K562 (cell line): ENCODE measurements around the gene ZNF438. TPM values are rescaled to one million over a fixed set of nuclear protein-coding genes. Genes with fewer than 3 reads are reported as not detected.

Experiments
- ARHGAP35 ChIP-seq: fragments of 450-650 bp; IDR thresholded peaks from 2 replicates; pipeline ENCODE4 v1.6.1; 2018; ENCODE audit not compliant: partially characterized antibody
- ATF1 ChIP-seq, 2 experiments: fragments of 450-650 bp in 1 of 2; IDR thresholded peaks; 2 replicates each; pipeline ENCODE4 v1.6.1; 2016; ENCODE audit warnings: missing compliant biosample characterization in 1 of 2, missing genetic modification characterization in 1 of 2
- CBFA2T3 ChIP-seq: fragments of 450-650 bp; IDR thresholded peaks from 2 replicates; pipeline ENCODE4 v1.6.1; 2017
- CSDE1 ChIP-seq, 2 experiments: fragments of 450-650 bp; IDR thresholded peaks; 2 replicates each; pipeline ENCODE4 v1.6.1; 2016; ENCODE audit warnings: mild to moderate bottlenecking in 1 of 2
- DPF2 ChIP-seq: fragments of 450-650 bp; IDR thresholded peaks from 2 replicates; pipeline ENCODE4 v1.6.1; 2016
- ESRRA ChIP-seq: fragments of 450-650 bp; IDR thresholded peaks from 2 replicates; pipeline ENCODE4 v1.6.1; 2014; ENCODE audit warnings: low read depth, mild to moderate bottlenecking, moderate library complexity, borderline replicate concordance
- GATA2 ChIP-seq: sonication (generic); formaldehyde crosslinking; IDR thresholded peaks from 2 replicates; pipeline ENCODE4 v1.4.0; 2020; ENCODE audit warnings: mild to moderate bottlenecking, missing genetic modification reagents
- HBP1 ChIP-seq: fragments of 450-650 bp; formaldehyde crosslinking; IDR thresholded peaks from 2 replicates; pipeline ENCODE4 v1.4.0; 2022; ENCODE audit warnings: missing genetic modification characterization
- ILF3 ChIP-seq: fragments of 450-650 bp; IDR thresholded peaks from 2 replicates; pipeline ENCODE4 v1.6.1; 2018; ENCODE audit warnings: antibody characterized with exemption, mild to moderate bottlenecking, moderate library complexity, borderline replicate concordance
- MTA3 ChIP-seq: fragments of 450-650 bp; formaldehyde crosslinking; IDR thresholded peaks from 2 replicates; pipeline ENCODE4 v1.6.1; 2017; ENCODE audit warnings: mild to moderate bottlenecking, borderline replicate concordance
- MTF1 ChIP-seq: fragments of 250-450 bp; sonication (Bioruptor Pico); IDR thresholded peaks from 2 replicates; pipeline ENCODE4 v1.9.0; 2021; ENCODE audit warnings: moderate library complexity, mild to moderate bottlenecking, inconsistent platforms, borderline replicate concordance
- NFIC ChIP-seq: fragments of 450-650 bp; IDR thresholded peaks from 2 replicates; pipeline ENCODE4 v1.6.1; 2017; ENCODE audit warnings: mild to moderate bottlenecking, inconsistent platforms
- NFIX ChIP-seq: fragments of 250-450 bp; sonication (Bioruptor Pico); IDR thresholded peaks from 2 replicates; pipeline ENCODE4 v1.4.0; 2020; ENCODE audit warnings: low read depth, mild to moderate bottlenecking, moderate library complexity
- PHF8 ChIP-seq: fragments of 200-600 bp; sonication (generic); IDR thresholded peaks from 2 replicates; pipeline ENCODE4 v1.6.1; 2012; ENCODE audit warnings: mixed run types, mild to moderate bottlenecking, inconsistent platforms, low read length, moderate library complexity, borderline replicate concordance
- POLR2A ChIP-seq: fragments of 450-650 bp; conservative IDR thresholded peaks from 2 replicates; pipeline ENCODE4 v1.6.1; 2016
- SIN3B ChIP-seq: fragments of 450-650 bp; IDR thresholded peaks from 2 replicates; pipeline ENCODE4 v1.6.1; 2017; ENCODE audit warnings: low read depth, mild to moderate bottlenecking, moderate library complexity
- SP1 ChIP-seq: sonication (generic); formaldehyde crosslinking; IDR thresholded peaks from 2 replicates; pipeline ENCODE4 v1.8.1; 2022; ENCODE audit warnings: mild to moderate bottlenecking, missing genetic modification reagents
- SUPT5H ChIP-seq: fragments of 450-650 bp; IDR thresholded peaks from 2 replicates; pipeline ENCODE4 v1.6.1; 2016
- TAF9B ChIP-seq: fragments of 450-650 bp; IDR thresholded peaks from 2 replicates; pipeline ENCODE4 v1.6.1; 2018; ENCODE audit warnings: mild to moderate bottlenecking; ENCODE audit not compliant: partially characterized antibody
- TCFL5 ChIP-seq: fragments of 250-450 bp; sonication (Bioruptor Pico); conservative IDR thresholded peaks from 2 replicates; pipeline ENCODE4 v1.6.1; 2021; ENCODE audit warnings: mild to moderate bottlenecking, moderate library complexity, matching md5 sums
- ZNF253 ChIP-seq: fragments of 250-450 bp; sonication (Bioruptor Pico); conservative IDR thresholded peaks from 2 replicates; pipeline ENCODE4 v1.6.1; 2021; ENCODE audit warnings: mild to moderate bottlenecking
- ZNF589 ChIP-seq: fragments of 200-800 bp; sonication (Bioruptor generic); IDR thresholded peaks from 2 replicates; pipeline ENCODE4 v1.6.1; 2016; ENCODE audit warnings: low read depth, missing genetic modification characterization, missing compliant biosample characterization
- ZNF717 ChIP-seq: fragments of 250-450 bp; sonication (Bioruptor Pico); IDR thresholded peaks from 2 replicates; pipeline ENCODE4 v1.5.0; 2021
- ZNF830 ChIP-seq: fragments of 250-450 bp; sonication (Bioruptor Pico); IDR thresholded peaks from 2 replicates; pipeline ENCODE4 v1.5.0; 2021; ENCODE audit warnings: mild to moderate bottlenecking
- polyA plus RNA-seq, 8 experiments: library from polyadenylated mRNA; depleted of rRNA in 4 of 8; stranded (reverse) in 5 of 8; unstranded in 3 of 8; fragments of >200 nt; fragmentation: Nextera tagmentation in 2 of 8; fragmentation: Illumina TruSeq in 1 of 8; extraction: Ambion mirVana in 2 of 8; extraction: Trizol in 1 of 8; gene quantifications; 2 replicates each; pipeline versions ENCODE4 v1.2.1 to v1.2.3, GENCODE V29; 2011 to 2014; ENCODE audit warnings: inconsistent platforms in 1 of 8, missing spikeins in 1 of 8
- total RNA-seq, 7 experiments: library from RNA; depleted of rRNA in 6 of 7; stranded (reverse); fragments of >200 nt in 6 of 7; fragmentation: Illumina TruSeq in 2 of 7; extraction: Trizol in 2 of 7; gene quantifications; 2 replicates each; pipeline versions ENCODE4 v1.2.1 to v1.2.3, GENCODE V29; 2011 to 2021; ENCODE audit warnings: low replicate concordance in 1 of 7
- TF ChIP-seq, protein P1 (sequence below): fragments of 450-650 bp; formaldehyde crosslinking; IDR thresholded peaks from 2 replicates; pipeline ENCODE4 v1.4.0; 2022; ENCODE audit warnings: mild to moderate bottlenecking, moderate library complexity

ZNF438 gene
- total and polyA plus RNA-seq, 9 of the 15 experiments (the other 6 are each of a cell fraction or from before 2014, with no cell fraction given): 0.45 to 1.5 (median 0.91) TPM

DNA sequence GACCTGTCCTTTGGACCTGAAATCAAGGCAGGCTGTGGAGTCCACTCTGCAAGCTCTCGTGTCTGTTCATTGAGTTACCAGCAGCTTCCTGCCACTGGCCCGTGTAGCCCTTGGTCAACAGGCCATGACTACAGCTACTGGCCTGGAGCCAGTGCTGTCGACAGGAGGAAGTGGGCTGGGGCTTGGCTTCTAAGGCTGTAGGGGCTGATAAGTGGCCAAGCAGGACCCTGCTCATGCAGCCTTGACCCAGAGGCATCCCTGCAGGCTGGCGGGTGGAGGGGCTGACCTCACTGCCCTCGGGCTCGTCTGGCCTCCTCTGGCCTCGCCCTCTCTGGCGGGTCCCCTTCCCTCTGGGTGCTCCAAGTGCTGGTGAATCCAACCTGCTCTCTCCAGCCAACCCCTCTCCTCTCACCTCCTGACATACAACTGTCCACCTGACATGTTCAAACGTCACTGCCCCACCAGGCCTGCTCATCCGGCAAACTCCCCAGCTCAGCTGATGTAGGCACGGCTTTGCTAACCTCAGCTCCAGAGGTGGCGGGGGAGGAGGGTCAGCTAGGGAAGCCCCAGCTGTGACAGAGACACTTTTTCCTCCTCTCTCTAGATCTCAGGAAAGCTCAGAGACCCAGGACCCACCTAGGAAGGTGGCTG is 213.5 kb downstream of the ZNF438 start (continued):
- peak; percentile 94 for TF ChIP-seq NFIC
- TF ChIP-seq MTF1 (CRISPR knock-in tag): no peak
- TF ChIP-seq SP1: no peak
- TF ChIP-seq ILF3: no peak
- no peak for TF ChIP-seq TCFL5 (CRISPR knock-in tag)
- TF ChIP-seq TAF9B: no peak
- peak; percentile 86 for TF ChIP-seq CBFA2T3
- TF ChIP-seq NFIX (CRISPR knock-in tag): no peak
- 0 out of 2 replicates have a peak, but pooled peaks have one; percentile 42 for TF ChIP-seq MTA3
- TF ChIP-seq SUPT5H: no peak
- no peak for TF ChIP-seq POLR2A
- peak; percentile 23; the same call in 1 of the 2 replicates for TF ChIP-seq GATA2
- no peak for TF ChIP-seq CSDE1 (IDR thresholded peaks at IDR 0.05)
- no peak for TF ChIP-seq ATF1 (CRISPR knock-in tag; IDR thresholded peaks at IDR 0.05)
- TF ChIP-seq ATF1 (tag; IDR thresholded peaks at IDR 0.05): peak; percentile 76
- TF ChIP-seq, protein P1, sequence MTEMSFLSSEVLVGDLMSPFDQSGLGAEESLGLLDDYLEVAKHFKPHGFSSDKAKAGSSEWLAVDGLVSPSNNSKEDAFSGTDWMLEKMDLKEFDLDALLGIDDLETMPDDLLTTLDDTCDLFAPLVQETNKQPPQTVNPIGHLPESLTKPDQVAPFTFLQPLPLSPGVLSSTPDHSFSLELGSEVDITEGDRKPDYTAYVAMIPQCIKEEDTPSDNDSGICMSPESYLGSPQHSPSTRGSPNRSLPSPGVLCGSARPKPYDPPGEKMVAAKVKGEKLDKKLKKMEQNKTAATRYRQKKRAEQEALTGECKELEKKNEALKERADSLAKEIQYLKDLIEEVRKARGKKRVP (CRISPR knock-in tag): 0 out of 2 replicates have a peak, but pooled peaks have one; percentile 4
- TF ChIP-seq ESRRA: peak; percentile 54; the same call in 1 of the 2 replicates
- no peak for TF ChIP-seq ZNF717 (CRISPR knock-in tag)
- no peak for TF ChIP-seq PHF8
- 0 out of 2 replicates have a peak, but pooled peaks have one; percentile 24 for TF ChIP-seq HBP1 (CRISPR knock-in tag)
- TF ChIP-seq SIN3B: no peak
- peak; percentile 57 for TF ChIP-seq DPF2
- no peak for TF ChIP-seq ZNF253 (CRISPR knock-in tag)
- no peak for TF ChIP-seq ZNF830 (CRISPR knock-in tag)
- no peak for TF ChIP-seq ARHGAP35
- peak; percentile 70; the same call in 1 of the 2 replicates for TF ChIP-seq ZNF589 (CRISPR knock-in tag)
